Heart left ventricle (tissue), 13 donors: ENCODE measurements around the gene FOXP1.

Experiments used
- CTCF ChIP-seq, 12 donors: fragments of 200-600 bp; sonication (generic) in 4 of 12; IDR thresholded peaks; one replicate each; pipeline versions ENCODE4 v1.5.0 to v1.8.0; 2018 to 2022; ENCODE audit warnings: antibody characterized with exemption in 12 of 12, mild to moderate bottlenecking in 5 of 12
- POLR2A ChIP-seq, 2 donors: fragments of 450-650 bp; IDR thresholded peaks; one replicate each; pipeline ENCODE4 v1.6.1; 2017; ENCODE audit warnings: antibody characterized with exemption in 2 of 2, mild to moderate bottlenecking in 2 of 2, moderate library complexity in 2 of 2
- donor health status: ischemic (EF 13 %, LVEDD 7.1; RV severe dilation, severe dysfunction).
- donor health status: DM: no; HTN: yes; CAD: no.
- donor health status: DM: no; HTN: no; CAD: no.
- donor health status: ischemic (EF 25% LVEDD 6.9; RV normal size, moderate dysfunction).
- donor health status: ischemic (EF 25% LVEDD 5.7; RV mildly dilated, moderate dysfunction).
- donor health status: ischemic (EF 35%, LVEDD 5.7; RV mildly dilated, moderate dysfunction).
- donor health status: nonischemic (EF 11% LVEDD 7.7; RV severe dilation, severe dysfunction).
- donor health status: DM: yes; HTN: yes; CAD: no.
- donor health status: PGD.
- donor health status: ischemic (EF 29% LVEDD 5.4; RV normal size, mild dysfunction).
- donor health status: nonischemic (EF 23%, LVEDD 6.1; RV moderate dilation, normal function).

- TF ChIP-seq CTCF (IDR thresholded peaks at IDR 0.05) (no peak), POLR2A (IDR thresholded peaks at IDR 0.05) (no peak)
Measured at GRCh38 chr3:71545330-71545729, 38.2 kb downstream of the FOXP1 start.
